ENCODE measurements around the gene PELI3.
A peak's percentile ranks its signal among the peaks of the same experiment; 100 is the strongest.

PELI3 gene

GRCh38 chr11:66505276-66505816, 38.6 kb downstream of the PELI3 start:
- DNase-seq (ENCODE audit: low spot score), result no peak

- no peak for DNase-seq (ENCODE audit: low spot score)
Observed at GRCh38 chr11:66509131-66509561, 42.4 kb downstream of the PELI3 start.

GRCh38 chr11:66510271-66510989, 43.7 kb downstream of the PELI3 start, which contains the start of gene BBS1:
Gene BBS1, plus strand, starts transcription at chr11:66510635. Its CDS starts 25 bp downstream, at chr11:66510660.
- peak; percentile 99 for DNase-seq (ENCODE audit: low spot score)

- DNase-seq (ENCODE audit: low spot score), result no peak
Observed at GRCh38 chr11:66510990-66511339, 44.3 kb downstream of the PELI3 start.

- no peak for DNase-seq (ENCODE audit: low spot score)
Observed at GRCh38 chr11:66523611-66524010, 56.9 kb downstream of the PELI3 start.

GRCh38 chr11:66524304-66525040, 57.8 kb downstream of the PELI3 start:
- no peak for DNase-seq (ENCODE audit: low spot score)
